ENCODE results near the gene C2.

GRCh38 chr6:31903957-31904356, 23.6 kb upstream of the C2 start:
- TF ChIP-seq JUN (CRISPR knock-in tag; IDR thresholded peaks at IDR 0.05) = no peak
- no peak for TF ChIP-seq MLX (CRISPR knock-in tag; IDR thresholded peaks at IDR 0.05)
- TF ChIP-seq CTCF (IDR thresholded peaks at IDR 0.05) = no peak
